Measurements from ENCODE around the gene PLA2G12B.
"Not testable (repeated sequence)": the region's sequence is repeated elsewhere in the genome, so short reads cannot be mapped to it uniquely, and the experiment has no call there.

The PLA2G12B gene, protein sequence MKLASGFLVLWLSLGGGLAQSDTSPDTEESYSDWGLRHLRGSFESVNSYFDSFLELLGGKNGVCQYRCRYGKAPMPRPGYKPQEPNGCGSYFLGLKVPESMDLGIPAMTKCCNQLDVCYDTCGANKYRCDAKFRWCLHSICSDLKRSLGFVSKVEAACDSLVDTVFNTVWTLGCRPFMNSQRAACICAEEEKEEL

DNA sequence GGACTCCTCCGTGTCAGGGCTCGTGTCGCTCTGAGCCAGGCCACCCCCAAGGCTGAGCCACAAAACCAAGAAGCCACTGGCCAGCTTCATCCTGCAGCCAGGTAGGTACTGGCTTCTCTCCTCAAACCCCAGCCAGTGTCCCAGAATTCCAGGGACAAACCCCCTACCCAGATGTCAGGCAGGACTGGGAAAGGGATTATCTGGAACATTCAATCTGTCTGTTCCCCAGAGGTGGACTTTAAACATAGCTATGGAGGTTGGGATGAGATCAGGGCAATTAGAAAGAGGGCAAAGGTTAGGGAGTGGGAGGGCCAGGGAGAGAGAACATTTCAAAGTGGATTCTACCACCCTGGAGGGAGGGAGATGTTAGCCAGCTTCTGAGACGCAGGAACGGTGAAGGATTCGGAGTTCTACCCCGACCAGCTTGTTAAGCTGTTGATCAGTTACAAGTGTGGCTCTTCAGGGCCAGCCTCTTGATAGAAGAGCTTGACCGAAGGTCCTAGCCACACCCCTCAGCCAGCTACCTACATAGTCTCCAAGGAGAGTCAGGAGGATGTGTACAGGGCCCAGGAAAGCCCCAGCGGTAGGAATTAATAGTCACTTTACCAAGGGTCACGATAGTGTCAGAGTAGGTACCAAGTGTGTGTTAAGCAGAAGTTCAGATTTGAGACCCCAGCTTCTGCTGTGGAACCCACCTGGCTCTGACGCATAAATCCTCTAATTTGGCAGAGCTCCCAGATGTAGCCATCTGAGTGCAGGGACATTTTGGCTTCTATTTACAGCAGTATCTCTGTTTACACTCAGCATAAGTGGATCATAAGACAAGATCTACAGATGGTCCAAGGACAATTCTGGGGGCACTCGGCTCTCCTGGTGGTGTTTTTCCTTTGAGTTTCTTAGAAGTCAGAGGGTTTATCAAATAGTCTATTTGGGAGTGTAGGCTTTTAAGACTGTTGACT, at the start of gene PLA2G12B:
PLA2G12B (minus strand) TSS at position 211 of the 959 bp plus-strand sequence; CDS start at position 90, 121 bp downstream.
- TF ChIP-seq, protein P1, sequence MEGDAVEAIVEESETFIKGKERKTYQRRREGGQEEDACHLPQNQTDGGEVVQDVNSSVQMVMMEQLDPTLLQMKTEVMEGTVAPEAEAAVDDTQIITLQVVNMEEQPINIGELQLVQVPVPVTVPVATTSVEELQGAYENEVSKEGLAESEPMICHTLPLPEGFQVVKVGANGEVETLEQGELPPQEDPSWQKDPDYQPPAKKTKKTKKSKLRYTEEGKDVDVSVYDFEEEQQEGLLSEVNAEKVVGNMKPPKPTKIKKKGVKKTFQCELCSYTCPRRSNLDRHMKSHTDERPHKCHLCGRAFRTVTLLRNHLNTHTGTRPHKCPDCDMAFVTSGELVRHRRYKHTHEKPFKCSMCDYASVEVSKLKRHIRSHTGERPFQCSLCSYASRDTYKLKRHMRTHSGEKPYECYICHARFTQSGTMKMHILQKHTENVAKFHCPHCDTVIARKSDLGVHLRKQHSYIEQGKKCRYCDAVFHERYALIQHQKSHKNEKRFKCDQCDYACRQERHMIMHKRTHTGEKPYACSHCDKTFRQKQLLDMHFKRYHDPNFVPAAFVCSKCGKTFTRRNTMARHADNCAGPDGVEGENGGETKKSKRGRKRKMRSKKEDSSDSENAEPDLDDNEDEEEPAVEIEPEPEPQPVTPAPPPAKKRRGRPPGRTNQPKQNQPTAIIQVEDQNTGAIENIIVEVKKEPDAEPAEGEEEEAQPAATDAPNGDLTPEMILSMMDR (IDR thresholded peaks at IDR 0.05; ENCODE audit: insufficient read depth, missing control alignments): no peak
- FAIRE-seq (no peak), DNase-seq (ENCODE audit: insufficient read length, low spot score) (no peak)

DNA sequence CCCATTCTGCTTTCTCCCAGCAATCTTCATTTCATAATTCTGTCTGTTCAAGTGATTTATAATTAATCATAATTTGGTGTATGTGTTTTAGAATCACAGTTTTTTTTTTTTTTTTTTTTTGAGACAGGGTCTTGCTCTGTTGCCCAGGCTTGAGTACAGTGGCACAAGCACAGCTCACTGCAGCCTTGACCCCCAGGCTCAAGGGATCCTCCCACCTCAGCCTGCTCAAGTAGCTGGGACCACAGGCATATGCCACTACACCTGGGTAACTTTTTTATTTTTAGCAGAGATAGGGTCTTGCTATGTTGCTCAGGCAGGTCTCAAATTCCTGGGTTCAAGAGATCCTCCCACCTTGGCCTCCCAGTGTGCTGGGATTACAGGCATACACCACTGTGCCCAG, 49.2 kb upstream of the PLA2G12B start:
- TF ChIP-seq, protein P1 (IDR thresholded peaks at IDR 0.05; ENCODE audit: insufficient read depth, missing control alignments): no peak
- DNase-seq (ENCODE audit: insufficient read length, low spot score): no peak
- FAIRE-seq: no peak

DNA sequence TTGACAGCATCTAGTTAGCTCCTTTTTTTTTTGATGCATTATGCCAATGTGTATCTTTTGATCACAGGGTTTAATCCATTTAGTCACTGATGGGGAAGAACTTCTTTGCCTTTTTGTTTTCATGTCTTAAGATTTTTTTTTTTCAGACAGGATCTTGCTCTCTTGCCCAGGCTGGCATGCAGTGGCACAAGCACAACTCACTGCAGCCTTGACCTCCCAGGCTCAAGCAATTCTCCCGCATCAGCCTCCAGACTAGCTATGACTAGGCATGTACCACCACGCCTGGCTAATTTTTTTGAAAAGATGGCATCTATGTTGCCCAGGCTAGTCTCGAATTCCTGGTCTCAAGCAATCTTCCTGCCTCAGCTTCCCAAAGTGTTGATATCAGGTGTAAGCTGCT, 46.4 kb upstream of the PLA2G12B start:
- FAIRE-seq (no peak), DNase-seq (ENCODE audit: insufficient read length, low spot score) (no peak)
- TF ChIP-seq, protein P1 (IDR thresholded peaks at IDR 0.05; ENCODE audit: insufficient read depth, missing control alignments): no peak

DNA sequence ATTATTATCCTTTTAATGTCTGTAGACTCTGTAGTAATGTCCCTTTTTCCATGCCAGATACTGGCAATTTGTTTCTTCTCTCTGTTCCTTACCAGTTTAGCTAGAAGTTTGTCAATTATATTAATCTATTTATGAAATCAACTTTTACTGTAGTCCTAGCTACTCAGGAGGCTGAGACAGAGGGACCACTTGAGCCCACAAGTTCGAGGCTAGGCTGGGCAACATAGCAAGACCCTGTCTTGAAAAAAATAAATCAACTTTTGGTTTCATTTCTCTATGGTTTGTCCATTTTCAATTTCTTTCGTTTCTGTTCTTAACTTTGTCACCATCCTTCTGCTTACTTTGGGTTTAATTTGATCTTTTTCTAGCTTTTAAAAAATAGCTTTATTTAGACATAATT, 42.5 kb upstream of the PLA2G12B start:
- FAIRE-seq (no peak), DNase-seq (ENCODE audit: insufficient read length, low spot score) (no peak)
- TF ChIP-seq, protein P1 (IDR thresholded peaks at IDR 0.05; ENCODE audit: insufficient read depth, missing control alignments): no peak

DNA sequence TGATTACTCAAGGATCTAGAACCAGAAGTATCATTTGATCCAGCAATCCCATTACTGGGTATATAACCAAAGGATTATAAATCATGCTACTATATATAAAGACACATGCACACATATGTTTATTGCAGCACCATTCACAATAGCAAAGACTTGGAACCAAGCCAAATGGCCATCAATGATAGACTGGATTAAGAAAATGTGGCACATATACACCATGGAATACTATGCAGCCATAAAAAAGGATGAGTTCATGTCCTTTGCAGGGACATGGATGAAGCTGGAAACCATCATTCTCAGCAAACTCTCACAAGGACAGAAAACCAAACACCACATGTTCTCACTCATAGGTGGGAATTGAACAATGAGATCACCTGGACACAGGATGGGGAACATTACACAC, 40.9 kb upstream of the PLA2G12B start:
- FAIRE-seq; DNase-seq (ENCODE audit: insufficient read length, low spot score): not testable (repeated sequence)

DNA sequence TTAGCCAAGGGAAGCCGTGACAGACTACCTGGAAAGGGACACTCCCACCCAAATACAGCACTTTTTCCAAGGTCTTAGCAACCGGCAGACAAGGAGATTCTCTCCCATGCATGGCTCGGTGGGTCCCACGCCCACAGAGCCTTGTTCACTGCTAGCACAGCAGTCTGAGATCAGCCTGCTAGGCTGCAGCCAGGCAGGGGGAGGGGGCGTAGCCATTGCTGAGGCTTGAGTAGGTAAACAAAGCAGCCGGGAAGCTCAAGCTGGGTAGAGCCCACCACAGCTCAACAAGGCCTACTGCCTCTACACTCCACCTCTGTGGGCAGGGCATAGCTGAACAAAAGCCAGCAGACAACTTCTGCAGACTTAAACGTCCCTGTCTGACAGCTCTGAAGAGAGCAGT, 35.2 kb upstream of the PLA2G12B start:
- not testable (repeated sequence) for DNase-seq (ENCODE audit: insufficient read length, low spot score)

DNA sequence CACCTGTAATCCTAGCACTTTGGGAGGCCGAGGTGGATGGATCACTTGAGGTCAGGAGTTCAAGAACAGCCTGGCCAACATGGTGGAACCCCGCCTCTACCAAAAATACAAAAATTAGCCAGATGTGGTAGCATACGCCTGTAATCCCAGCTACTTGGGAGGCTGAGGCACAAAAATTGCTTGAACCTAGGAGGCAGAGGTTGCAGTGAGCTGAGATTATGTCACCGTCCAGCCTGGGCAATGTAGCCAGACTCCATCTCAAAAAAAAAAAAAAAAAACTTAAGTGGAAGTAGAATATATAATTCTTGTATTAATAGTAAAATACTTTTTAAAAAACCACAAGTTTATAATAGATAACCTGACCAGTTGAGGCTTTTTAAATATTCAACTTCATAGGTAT, 30.0 kb upstream of the PLA2G12B start:
- not testable (repeated sequence) for DNase-seq (ENCODE audit: insufficient read length, low spot score); FAIRE-seq

More for the DNA sequence above, 35.2 kb upstream of the PLA2G12B start:
- FAIRE-seq: not testable (repeated sequence)

DNA sequence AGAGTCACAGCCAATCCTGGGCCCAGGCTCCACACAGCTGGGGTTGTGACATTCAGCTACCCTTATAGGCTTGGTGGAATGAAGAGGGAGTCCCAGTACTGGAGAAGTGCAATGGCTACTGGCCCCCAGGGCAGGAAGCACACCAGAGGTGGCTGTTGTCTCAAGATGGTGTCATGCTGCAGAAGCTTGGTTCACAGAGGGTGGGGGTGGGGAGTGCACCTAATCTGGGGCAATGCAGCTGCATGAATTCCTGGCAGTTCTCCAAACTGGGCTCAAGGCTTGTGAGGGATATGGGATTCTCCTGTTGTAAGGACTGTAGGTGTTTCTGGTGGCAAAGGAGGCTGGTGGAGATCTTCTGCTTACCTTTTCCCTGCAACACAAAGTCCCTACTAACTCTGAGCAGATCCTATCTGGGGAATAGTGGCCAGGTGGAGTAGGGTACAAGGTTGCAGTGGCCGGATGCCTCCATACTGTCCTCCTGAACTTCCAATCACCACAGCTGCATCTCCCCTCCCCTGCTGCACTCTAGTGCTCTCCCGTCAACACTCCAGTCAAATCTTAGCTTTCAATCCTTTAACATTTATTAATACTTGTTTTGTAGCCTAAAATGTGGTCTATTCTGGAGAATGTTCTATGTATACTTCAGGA, 27.4 kb upstream of the PLA2G12B start:
- FAIRE-seq: no peak
- TF ChIP-seq, protein P1 (IDR thresholded peaks at IDR 0.05; ENCODE audit: insufficient read depth, missing control alignments): no peak
- DNase-seq (ENCODE audit: insufficient read length, low spot score): no peak
